HEK293 (cell line): Measurements from ENCODE around the gene PTPN4.

ENCODE experiments used
- GLIS2 ChIP-seq: fragments of 450-650 bp; formaldehyde crosslinking; IDR thresholded peaks from 2 replicates; pipeline ENCODE4 v1.5.1; 2016; ENCODE audit warnings: missing biosample characterization, missing genetic modification characterization
- HIC1 ChIP-seq: fragments of 450-650 bp; formaldehyde crosslinking; IDR thresholded peaks from 2 replicates; pipeline ENCODE4 v1.5.1; 2016; ENCODE audit warnings: missing biosample characterization, missing genetic modification characterization
- HOXC10 ChIP-seq: sonication (generic); formaldehyde crosslinking; IDR thresholded peaks from 2 replicates; pipeline ENCODE4 v1.8.1; 2023; ENCODE audit warnings: mild to moderate bottlenecking, missing genetic modification reagents
- PBX3 ChIP-seq: sonication (generic); formaldehyde crosslinking; IDR thresholded peaks from 2 replicates; pipeline ENCODE4 v1.8.1; 2022; ENCODE audit warnings: mild to moderate bottlenecking, moderate library complexity, missing genetic modification reagents
- SCRT1 ChIP-seq: fragments of 450-650 bp; formaldehyde crosslinking; IDR thresholded peaks from 2 replicates; pipeline ENCODE4 v1.5.1; 2016; ENCODE audit warnings: missing biosample characterization, missing genetic modification characterization, borderline replicate concordance
- SP7 ChIP-seq: fragments of 450-650 bp; formaldehyde crosslinking; IDR thresholded peaks from 2 replicates; pipeline ENCODE4 v1.5.1; 2016; ENCODE audit warnings: missing biosample characterization, missing genetic modification characterization
- YY1 ChIP-seq: fragments of 450-650 bp; formaldehyde crosslinking; IDR thresholded peaks from 2 replicates; pipeline ENCODE4 v1.5.1; 2018; ENCODE audit warnings: missing biosample characterization, missing genetic modification characterization
- ZBTB26 ChIP-seq: fragments of 450-650 bp; formaldehyde crosslinking; optimal IDR thresholded peaks from 2 replicates; pipeline ENCODE3; 2016; ENCODE audit warnings: missing biosample characterization, mild to moderate bottlenecking, missing genetic modification characterization
- ZBTB49 ChIP-seq: fragments of 450-650 bp; formaldehyde crosslinking; IDR thresholded peaks from 2 replicates; pipeline ENCODE4 v1.5.1; 2016; ENCODE audit warnings: missing biosample characterization, missing genetic modification characterization, low read depth
- ZBTB7A ChIP-seq: fragments of 450-650 bp; formaldehyde crosslinking; IDR thresholded peaks from 2 replicates; pipeline ENCODE4 v1.5.1; 2016; ENCODE audit warnings: low read depth, missing biosample characterization, missing genetic modification characterization
- ZNF184 ChIP-seq: fragments of 450-650 bp; IDR thresholded peaks from 2 replicates; pipeline ENCODE4 v1.5.1; 2018; ENCODE audit warnings: missing biosample characterization, mild to moderate bottlenecking, missing genetic modification characterization
- ZNF202 ChIP-seq: fragments of 450-650 bp; formaldehyde crosslinking; IDR thresholded peaks from 2 replicates; pipeline ENCODE4 v1.5.1; 2016; ENCODE audit warnings: missing biosample characterization, missing genetic modification characterization, borderline replicate concordance
- ZNF221 ChIP-seq: fragments of 450-650 bp; formaldehyde crosslinking; IDR thresholded peaks from 2 replicates; pipeline ENCODE4 v1.5.1; 2017; ENCODE audit warnings: missing biosample characterization, missing genetic modification characterization, borderline replicate concordance
- ZNF223 ChIP-seq: fragments of 450-650 bp; formaldehyde crosslinking; IDR thresholded peaks from 2 replicates; pipeline ENCODE4 v1.5.1; 2016; ENCODE audit warnings: missing biosample characterization, missing genetic modification characterization
- ZNF24 ChIP-seq: fragments of 450-650 bp; formaldehyde crosslinking; IDR thresholded peaks from 2 replicates; pipeline ENCODE4 v1.5.1; 2016; ENCODE audit warnings: missing biosample characterization, missing genetic modification characterization
- ZNF324 ChIP-seq: fragments of 450-650 bp; formaldehyde crosslinking; IDR thresholded peaks from 2 replicates; pipeline ENCODE4 v1.5.1; 2016; ENCODE audit warnings: missing biosample characterization, missing genetic modification characterization
- ZNF501 ChIP-seq: fragments of 450-650 bp; formaldehyde crosslinking; IDR thresholded peaks from 2 replicates; pipeline ENCODE4 v1.5.1; 2016; ENCODE audit warnings: missing biosample characterization, missing genetic modification characterization
- ZNF518A ChIP-seq: fragments of 450-650 bp; formaldehyde crosslinking; conservative IDR thresholded peaks from 2 replicates; pipeline ENCODE4 v1.5.1; 2016; ENCODE audit warnings: low read depth, missing biosample characterization, missing genetic modification characterization
- ZNF596 ChIP-seq: fragments of 450-650 bp; IDR thresholded peaks from 2 replicates; pipeline ENCODE4 v1.5.0; 2018; ENCODE audit warnings: missing biosample characterization, mild to moderate bottlenecking, missing genetic modification characterization, moderate library complexity
- ZNF670 ChIP-seq: fragments of 450-650 bp; formaldehyde crosslinking; IDR thresholded peaks from 2 replicates; pipeline ENCODE4 v1.5.1; 2016; ENCODE audit warnings: missing biosample characterization, missing genetic modification characterization, low read depth
- ZNF791 ChIP-seq: fragments of 450-650 bp; formaldehyde crosslinking; IDR thresholded peaks from 2 replicates; pipeline ENCODE4 v1.5.1; 2016; ENCODE audit warnings: missing biosample characterization, missing genetic modification characterization
- ZSCAN16 ChIP-seq: fragments of 450-650 bp; formaldehyde crosslinking; IDR thresholded peaks from 2 replicates; pipeline ENCODE4 v1.5.1; 2016; ENCODE audit warnings: missing biosample characterization, missing genetic modification characterization
- ZSCAN4 ChIP-seq: fragments of 450-650 bp; formaldehyde crosslinking; IDR thresholded peaks from 2 replicates; pipeline ENCODE4 v1.5.1; 2017; ENCODE audit warnings: missing biosample characterization, missing genetic modification characterization
- ZSCAN5A ChIP-seq: fragments of 450-650 bp; formaldehyde crosslinking; IDR thresholded peaks from 2 replicates; pipeline ENCODE4 v1.5.1; 2016; ENCODE audit warnings: missing biosample characterization, missing genetic modification characterization

The PTPN4 gene

GRCh38 chr2:119759451-119760236 is at the start of gene PTPN4 (continued):
- TF ChIP-seq ZNF518A (tag by site-specific recombination), result 0 out of 2 replicates have a peak, but pooled peaks have one; percentile 10
- no peak for TF ChIP-seq ZNF791 (tag by site-specific recombination)
- no peak for TF ChIP-seq ZSCAN4 (tag by site-specific recombination)
- TF ChIP-seq GLIS2 (tag by site-specific recombination), result peak; percentile 94
- no peak for TF ChIP-seq HOXC10
- TF ChIP-seq PBX3 (CRISPR knock-in tag), result peak; percentile 64; the same call in 1 of the 2 replicates
- no peak for TF ChIP-seq ZNF596 (tag by site-specific recombination)
- no peak for TF ChIP-seq ZNF221 (tag by site-specific recombination)
- no peak for TF ChIP-seq ZNF202 (tag by site-specific recombination)
- peak; percentile 56; the same call in 1 of the 2 replicates for TF ChIP-seq ZNF24
- TF ChIP-seq ZBTB7A (tag by site-specific recombination), result no peak
- TF ChIP-seq ZBTB26 (tag by site-specific recombination), result peak; percentile 72
- peak; percentile 100 for TF ChIP-seq SCRT1 (tag by site-specific recombination)
- TF ChIP-seq ZNF223, result no peak
- TF ChIP-seq ZNF324 (tag by site-specific recombination), result 0 out of 2 replicates have a peak, but pooled peaks have one; percentile 70
- TF ChIP-seq ZBTB49, result no peak
- no peak; the same call in 1 of the 2 replicates for TF ChIP-seq ZSCAN16
- peak; percentile 39; the same call in 1 of the 2 replicates for TF ChIP-seq YY1 (tag by site-specific recombination)
- TF ChIP-seq ZSCAN5A, result no peak
- no peak for TF ChIP-seq ZNF184 (tag by site-specific recombination)
- no peak for TF ChIP-seq ZNF670 (tag by site-specific recombination)
- peak; percentile 82 for TF ChIP-seq HIC1 (tag by site-specific recombination)
- peak; percentile 81 for TF ChIP-seq SP7 (tag by site-specific recombination)
- TF ChIP-seq ZNF501 (tag by site-specific recombination), result peak; percentile 78
